K562 (cell line): ENCODE results near the gene SIM1. TPM values are rescaled to one million over a fixed set of nuclear protein-coding genes. Genes with fewer than 3 reads are reported as not detected.

Experiments
- ATAC-seq: fragments of 200-7000 bp; cut with Tn5 transposase; 3 replicates; pipeline ENCODE4 v1.9.1; 2020; ENCODE audit warnings: moderate library complexity
- BruUV-seq: library from RNA; stranded (reverse); fragments of 400-500 nt; replicated peaks from 2 replicates; lab custom pipeline; 2021; lab: Mats Ljungman, UMichigan
- CTCF ChIA-PET: fragments of 300-600 bp; formaldehyde crosslinking; extraction: SDS; loops from one replicate; lab custom pipeline; 2021; ENCODE audit warnings: low intra/inter-chr PET ratio; lab: Yijun Ruan, JAX
- POLR2A ChIA-PET: fragments of 300-600, 350-650 bp; sonication (Branson Sonifier 250); formaldehyde crosslinking; extraction: SDS; loops from one replicate; lab custom pipeline; 2021; ENCODE audit warnings: antibody characterized with exemption, inconsistent platforms; lab: Yijun Ruan, JAX
- DNase-seq, 4 experiments: peaks; one replicate each; pipeline versions ENCODE4 v3.0.0 to v3.0.0-alpha.2; 2011 to 2018; ENCODE audit warnings: low spot score in 3 of 4, mixed read lengths in 3 of 4; ENCODE audit errors: extremely low read depth in 1 of 4
- FAIRE-seq: peaks from 2 replicates; lab custom pipeline; 2011; peaks lifted over from hg19 to GRCh38; lab: Jason Lieb, UNC
- H2AFZ ChIP-seq: 2 replicates; pipeline ENCODE4 v1.6.0; 2011; ENCODE audit warnings: low read depth, low read length, control low read depth, inconsistent platforms
- H3K27ac ChIP-seq: fragments of 200-600 bp; 3 replicates; pipeline ENCODE4 v1.8.0; 2011; ENCODE audit warnings: low read depth, mild to moderate bottlenecking, control low read depth, inconsistent platforms, low read length, moderate library complexity, mixed read lengths; ENCODE audit errors: extremely low read depth
- H3K27me3 ChIP-seq, 2 experiments: fragments of 300-600 bp in 1 of 2; 2 replicates in 1 of 2; 3 replicates in 1 of 2; pipeline versions ENCODE4 v1.6.0 to v1.8.0; 2011; ENCODE audit warnings: inconsistent platforms in 2 of 2, low read length in 2 of 2, mild to moderate bottlenecking in 1 of 2, mixed read lengths in 1 of 2, moderate library complexity in 1 of 2; ENCODE audit not compliant: control insufficient read depth in 2 of 2, insufficient read depth in 2 of 2
- H3K36me3 ChIP-seq: fragments of 300-600 bp; 3 replicates; pipeline ENCODE4 v1.8.0; 2011; ENCODE audit warnings: mild to moderate bottlenecking, low read length, inconsistent platforms; ENCODE audit not compliant: control insufficient read depth, insufficient read depth
- H3K4me1 ChIP-seq, 2 experiments: fragments of 200-600 bp in 1 of 2; replicated peaks in 1 of 2; 2 replicates in 1 of 2; 3 replicates in 1 of 2; pipeline versions ENCODE4 v1.5.1 to v1.8.0; 2011; ENCODE audit warnings: inconsistent platforms in 2 of 2, low read length in 2 of 2, mild to moderate bottlenecking in 1 of 2, mixed read lengths in 1 of 2, moderate library complexity in 1 of 2; ENCODE audit not compliant: control insufficient read depth in 2 of 2, insufficient read depth in 2 of 2
- H3K4me2 ChIP-seq: 2 replicates; pipeline ENCODE4 v1.6.1; 2011; ENCODE audit warnings: low read length, control low read depth, inconsistent platforms, mixed read lengths; ENCODE audit not compliant: insufficient read depth
- H3K4me3 ChIP-seq: fragments of 200-600 bp; sonication (generic), shearing (Covaris generic); 2 replicates; pipeline ENCODE4 v1.5.1; 2016; ENCODE audit warnings: control low read depth, inconsistent platforms
- H3K79me2 ChIP-seq: fragments of 200-600 bp; 3 replicates; pipeline ENCODE4 v1.8.0; 2011; ENCODE audit warnings: low read length, inconsistent platforms; ENCODE audit not compliant: control insufficient read depth, insufficient read depth
- H3K9ac ChIP-seq, 2 experiments: 2 replicates each; pipeline versions ENCODE4 v1.6.0 to v1.6.1; 2011; ENCODE audit warnings: low read depth in 2 of 2, low read length in 2 of 2, control low read depth in 1 of 2, inconsistent platforms in 1 of 2, mild to moderate bottlenecking in 1 of 2, mixed read lengths in 1 of 2; ENCODE audit not compliant: insufficient read depth in 1 of 2
- H3K9me1 ChIP-seq: one replicate; pipeline ENCODE4 v1.6.0; 2011; ENCODE audit warnings: inconsistent platforms, mild to moderate bottlenecking, low read length, moderate library complexity; ENCODE audit not compliant: control insufficient read depth, insufficient read depth
- H3K9me3 ChIP-seq: replicated peaks from 2 replicates; pipeline ENCODE4 v1.5.1; 2011; ENCODE audit warnings: low read depth, low read length, inconsistent platforms; ENCODE audit not compliant: control insufficient read depth, insufficient read depth
- H4K20me1 ChIP-seq: replicated peaks from 2 replicates; pipeline ENCODE4 v1.6.1; 2011; ENCODE audit warnings: low read length, inconsistent platforms, mixed read lengths; ENCODE audit not compliant: control insufficient read depth, insufficient read depth
- ATF1 ChIP-seq, 2 experiments: fragments of 450-650 bp in 1 of 2; IDR thresholded peaks; 2 replicates each; pipeline ENCODE4 v1.6.1; 2016; ENCODE audit warnings: missing compliant biosample characterization in 1 of 2, missing genetic modification characterization in 1 of 2
- HDAC6 ChIP-seq: IDR thresholded peaks from 2 replicates; pipeline ENCODE4 v1.6.1; 2012; ENCODE audit warnings: low read depth, mild to moderate bottlenecking, control low read depth, inconsistent platforms, low read length, moderate library complexity
- HEY1 ChIP-seq: fragments of 250-450 bp; sonication (Bioruptor Pico); IDR thresholded peaks from 2 replicates; pipeline ENCODE4 v1.5.0; 2020; ENCODE audit warnings: mild to moderate bottlenecking, moderate library complexity, borderline replicate concordance
- MCM5 ChIP-seq: fragments of 450-650 bp; IDR thresholded peaks from 2 replicates; pipeline ENCODE4 v1.6.1; 2016; ENCODE audit warnings: low read depth
- MTA3 ChIP-seq: fragments of 450-650 bp; formaldehyde crosslinking; IDR thresholded peaks from 2 replicates; pipeline ENCODE4 v1.6.1; 2017; ENCODE audit warnings: mild to moderate bottlenecking, borderline replicate concordance
- NFE2L1 ChIP-seq: fragments of 450-650 bp; IDR thresholded peaks from 2 replicates; pipeline ENCODE4 v1.6.1; 2016; ENCODE audit warnings: missing genetic modification characterization, low read depth, mild to moderate bottlenecking, missing compliant biosample characterization, moderate library complexity, borderline replicate concordance
- PHB2 ChIP-seq: fragments of 450-650 bp; IDR thresholded peaks from 2 replicates; pipeline ENCODE4 v1.6.1; 2017; ENCODE audit warnings: low read depth
- RFX7 ChIP-seq: fragments of 250-450 bp; sonication (Bioruptor Pico); IDR thresholded peaks from 2 replicates; pipeline ENCODE4 v1.5.1; 2021; ENCODE audit warnings: mild to moderate bottlenecking
- SLC30A9 ChIP-seq: fragments of 250-450 bp; sonication (Bioruptor Pico); IDR thresholded peaks from 2 replicates; pipeline ENCODE4 v1.8.0; 2022; ENCODE audit warnings: mild to moderate bottlenecking, moderate library complexity
- ZNF174 ChIP-seq: fragments of 250-450 bp; sonication (Bioruptor Pico); IDR thresholded peaks from 2 replicates; pipeline ENCODE4 v1.4.0; 2020; ENCODE audit warnings: mild to moderate bottlenecking
- ZNF224 ChIP-seq: sonication (generic); formaldehyde crosslinking; IDR thresholded peaks from 2 replicates; pipeline ENCODE4 v1.8.0; 2022; ENCODE audit warnings: mild to moderate bottlenecking, missing genetic modification reagents
- ZNF561 ChIP-seq: fragments of 450-650 bp; formaldehyde crosslinking; conservative IDR thresholded peaks from 2 replicates; pipeline ENCODE4 v1.4.0; 2020; ENCODE audit warnings: mild to moderate bottlenecking, moderate library complexity
- WGBS: fragments of 100-300 bp; shearing (Covaris generic); methylation state at CpG from one replicate; pipeline ENCODE4 v1.1.6; 2016; ENCODE audit warnings: low coverage, mixed read lengths; ENCODE audit not compliant: insufficient coverage; ENCODE audit errors: missing lambda C conversion rate; 5-methylcytosine and 5-hydroxymethylcytosine counted together
- in situ Hi-C: fragments of 300-500 bp; cut with MboI; formaldehyde crosslinking; loops from 4 replicates; pipeline ENCODE4 v1.15.0; 2018; ENCODE audit warnings: inconsistent platforms, mixed read lengths
- intact Hi-C: fragments of 100-400 bp; cut with micrococcal nuclease; formaldehyde crosslinking; loops from 2 replicates; pipeline ENCODE4 v1.14.2; 2022
- polyA plus RNA-seq, 8 experiments: library from polyadenylated mRNA; depleted of rRNA in 4 of 8; stranded (reverse) in 5 of 8; unstranded in 3 of 8; fragments of >200 nt; fragmentation: Nextera tagmentation in 2 of 8; fragmentation: Illumina TruSeq in 1 of 8; extraction: Ambion mirVana in 2 of 8; extraction: Trizol in 1 of 8; gene quantifications; 2 replicates each; pipeline versions ENCODE4 v1.2.1 to v1.2.3, GENCODE V29; 2011 to 2014; ENCODE audit warnings: inconsistent platforms in 1 of 8, missing spikeins in 1 of 8
- total RNA-seq, 7 experiments: library from RNA; depleted of rRNA in 6 of 7; stranded (reverse); fragments of >200 nt in 6 of 7; fragmentation: Illumina TruSeq in 2 of 7; extraction: Trizol in 2 of 7; gene quantifications; 2 replicates each; pipeline versions ENCODE4 v1.2.1 to v1.2.3, GENCODE V29; 2011 to 2021; ENCODE audit warnings: low replicate concordance in 1 of 7
- TF ChIP-seq, protein P1 (sequence below): fragments of 450-650 bp; formaldehyde crosslinking; IDR thresholded peaks from 2 replicates; pipeline ENCODE4 v1.4.0; 2020; ENCODE audit warnings: mild to moderate bottlenecking
- TF ChIP-seq, protein P2 (sequence below): fragments of 250-450 bp; sonication (Bioruptor Pico); IDR thresholded peaks from 2 replicates; pipeline ENCODE4 v1.9.0; 2021; ENCODE audit warnings: mild to moderate bottlenecking

Gene SIM1
- total and polyA plus RNA-seq, 9 of the 15 experiments (the other 6 are each of a cell fraction or from before 2014, with no cell fraction given) = not detected

DNA sequence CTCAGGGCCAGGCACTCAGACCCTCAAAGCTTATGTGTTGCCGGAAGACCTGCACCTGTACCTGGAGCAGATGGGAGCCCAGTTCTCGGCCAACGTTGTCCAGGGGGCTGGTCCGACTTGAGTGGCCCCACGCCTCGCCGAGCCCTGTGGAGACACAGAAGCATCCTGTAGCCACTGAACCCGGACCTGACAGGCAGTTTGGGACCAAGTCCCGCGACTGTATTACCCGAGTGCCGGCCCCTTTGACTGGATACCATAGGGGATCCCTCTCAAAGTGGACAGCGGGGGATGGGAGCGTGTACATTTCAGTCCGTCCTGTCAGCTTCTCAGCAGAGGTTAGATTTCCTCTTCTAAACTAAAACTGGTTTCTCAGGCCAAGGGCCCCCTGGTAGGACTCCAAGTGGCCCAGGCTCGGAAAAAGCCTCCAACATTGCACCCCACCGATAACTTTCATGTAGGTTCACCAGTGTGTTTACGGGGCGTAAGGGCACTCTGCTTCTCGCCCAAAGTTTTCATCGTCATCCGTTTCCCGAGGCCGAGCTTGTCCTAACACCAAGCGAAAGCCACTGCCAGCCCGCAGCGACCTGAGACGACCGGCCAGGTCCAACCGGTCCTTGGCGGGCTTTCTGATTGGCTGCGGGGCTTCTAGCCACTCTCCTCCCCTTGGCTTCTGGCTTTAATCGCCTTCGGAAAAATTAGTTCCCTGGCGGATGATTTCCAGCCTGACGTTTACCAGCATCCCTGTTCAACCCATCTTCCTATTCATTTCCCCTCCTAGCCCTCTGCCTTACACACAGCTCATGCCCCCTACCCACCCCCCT, 10.8 kb downstream of the SIM1 start (continued):
- TF ChIP-seq, protein P1, sequence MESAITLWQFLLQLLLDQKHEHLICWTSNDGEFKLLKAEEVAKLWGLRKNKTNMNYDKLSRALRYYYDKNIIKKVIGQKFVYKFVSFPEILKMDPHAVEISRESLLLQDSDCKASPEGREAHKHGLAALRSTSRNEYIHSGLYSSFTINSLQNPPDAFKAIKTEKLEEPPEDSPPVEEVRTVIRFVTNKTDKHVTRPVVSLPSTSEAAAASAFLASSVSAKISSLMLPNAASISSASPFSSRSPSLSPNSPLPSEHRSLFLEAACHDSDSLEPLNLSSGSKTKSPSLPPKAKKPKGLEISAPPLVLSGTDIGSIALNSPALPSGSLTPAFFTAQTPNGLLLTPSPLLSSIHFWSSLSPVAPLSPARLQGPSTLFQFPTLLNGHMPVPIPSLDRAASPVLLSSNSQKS (CRISPR knock-in tag) = no peak
- TF ChIP-seq NFE2L1 = no peak

- in situ Hi-C loops = no loop called here
These were observed 11.7 kb downstream of the SIM1 start for GRCh38 chr6:100452998-100453397.

More at GRCh38 chr6:100452998-100453397, 11.7 kb downstream of the SIM1 start:
- H3K9me1 ChIP-seq = no peaks in the 10 kb centered on the region
- H3K79me2 ChIP-seq = no peaks in the 10 kb centered on the region
- no peak overlapping the region for H3K4me2 ChIP-seq
- no peak for TF ChIP-seq ZNF174 (CRISPR knock-in tag)
- no peak for TF ChIP-seq SLC30A9
- TF ChIP-seq PHB2 = no peak
- no peak for TF ChIP-seq ZNF224 (CRISPR knock-in tag)
- TF ChIP-seq ZNF561 (CRISPR knock-in tag) = no peak
- no peak for TF ChIP-seq HDAC6
- TF ChIP-seq, protein P2, sequence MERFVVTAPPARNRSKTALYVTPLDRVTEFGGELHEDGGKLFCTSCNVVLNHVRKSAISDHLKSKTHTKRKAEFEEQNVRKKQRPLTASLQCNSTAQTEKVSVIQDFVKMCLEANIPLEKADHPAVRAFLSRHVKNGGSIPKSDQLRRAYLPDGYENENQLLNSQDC (CRISPR knock-in tag) = no peak
- no peak for TF ChIP-seq HEY1
- no peak for TF ChIP-seq MCM5
- no peak for TF ChIP-seq MTA3
- TF ChIP-seq RFX7 = no peak
- no peak for TF ChIP-seq ATF1 (CRISPR knock-in tag; IDR thresholded peaks at IDR 0.05)
- TF ChIP-seq ATF1 (tag; IDR thresholded peaks at IDR 0.05) = no peak
- 0% methylated on average over 3 of the region's 3 CpGs for WGBS
- FAIRE-seq = no peak
- no peak overlapping the region for H3K9ac ChIP-seq
- BruUV-seq = no TSS peak
- no peak overlapping the region for H2AFZ ChIP-seq
- no peak overlapping the region for H3K27ac ChIP-seq
- intact Hi-C loops = no loop called here
- peaks cover 0 to 11% of the 10 kb centered on the region in 2 experiments; a peak in 1 of 5 replicates for H3K4me1 ChIP-seq
- no peak for DNase-seq
- peaks cover 54 to 65% of the 10 kb centered on the region in 2 experiments for H3K27me3 ChIP-seq
- POLR2A ChIA-PET = interaction anchor here (0.5 kb wide), 1 partner anchor 65 kb away, joined by 4 read pairs; no protein-coding TSS in a partner anchor
- H3K4me3 ChIP-seq = no peak overlapping the region
- no peaks in the 10 kb centered on the region for H3K36me3 ChIP-seq
- CTCF ChIA-PET = no interaction called here
- H3K9me3 ChIP-seq = no peaks in the 10 kb centered on the region
- ATAC-seq = no peak; the same call in 2 of the 3 replicates
- no peaks in the 10 kb centered on the region; the same call in 1 of the 2 replicates for H4K20me1 ChIP-seq
